Fibroblast of the conjunctiva (primary cell): ENCODE results near the gene ALOX12B.

Experiments used
- DNase-seq: peaks from one replicate; pipeline ENCODE4 v3.0.0-alpha.2; 2010; ENCODE audit warnings: low read depth

Gene ALOX12B

DNA sequence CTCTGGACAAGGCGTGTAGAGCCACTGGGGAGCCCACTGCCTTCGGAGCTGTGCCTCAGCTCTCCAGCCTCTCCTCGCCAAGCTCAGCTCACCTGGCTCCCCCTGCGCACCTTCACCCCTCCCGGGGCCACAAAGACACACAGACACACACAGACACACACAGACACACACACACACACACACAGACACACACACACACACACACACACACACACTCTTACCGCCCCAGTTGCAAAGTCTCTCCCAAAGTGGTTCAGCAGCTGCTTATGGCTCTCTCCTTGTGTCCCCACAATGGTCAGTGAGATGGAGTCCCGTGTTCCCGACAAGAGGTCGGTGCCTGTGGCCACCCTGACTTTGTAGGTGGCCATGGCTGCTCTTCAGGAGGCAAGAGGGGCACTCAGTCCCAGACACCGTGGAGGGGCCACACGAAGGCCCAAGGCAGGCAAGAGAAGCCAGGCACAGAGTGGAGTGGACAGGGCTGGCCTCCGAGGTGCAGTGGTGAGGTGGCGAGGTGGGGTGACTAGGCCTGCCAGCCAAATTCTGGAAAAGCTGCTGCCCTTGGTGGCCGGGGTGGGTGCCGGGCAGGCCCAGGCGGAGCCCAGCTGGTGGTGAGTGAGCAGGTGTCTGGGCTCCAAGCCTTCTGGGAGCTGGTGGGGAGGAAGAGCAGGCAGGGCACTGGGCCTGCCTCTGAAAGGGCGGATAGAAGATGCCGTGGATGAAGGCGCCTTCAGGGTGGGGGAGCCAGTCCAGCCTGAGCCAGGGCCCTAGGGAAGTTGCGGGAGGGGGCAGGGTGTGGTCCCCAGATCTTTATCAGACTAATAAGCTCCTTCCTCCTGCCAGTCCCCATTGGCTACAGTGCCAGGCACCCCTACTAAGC, at the start of gene ALOX12B:
ALOX12B (minus strand) TSS at position 642 of the 877 bp plus-strand sequence; CDS start at position 368, 274 bp downstream.
- DNase-seq = no peak

DNA sequence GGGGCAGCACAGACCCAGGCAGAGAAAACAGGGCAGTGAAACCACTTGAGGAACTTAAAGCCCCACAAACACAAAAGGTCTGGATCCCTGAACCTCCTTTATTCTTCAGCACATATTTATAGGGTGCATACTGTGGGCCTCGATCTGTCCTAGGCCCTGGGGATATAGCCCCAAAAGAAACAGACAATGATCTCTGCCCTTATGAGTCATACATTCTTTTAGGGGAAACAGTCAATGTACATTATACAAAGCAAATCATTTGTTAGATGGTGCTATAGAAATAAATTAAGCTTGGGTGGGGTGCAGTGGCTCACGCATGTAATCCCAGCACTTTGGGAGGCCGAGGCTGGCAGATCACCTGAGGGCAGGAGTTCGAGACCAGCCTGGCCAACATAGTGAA, 46.4 kb upstream of the ALOX12B start:
- DNase-seq = no peak

DNA sequence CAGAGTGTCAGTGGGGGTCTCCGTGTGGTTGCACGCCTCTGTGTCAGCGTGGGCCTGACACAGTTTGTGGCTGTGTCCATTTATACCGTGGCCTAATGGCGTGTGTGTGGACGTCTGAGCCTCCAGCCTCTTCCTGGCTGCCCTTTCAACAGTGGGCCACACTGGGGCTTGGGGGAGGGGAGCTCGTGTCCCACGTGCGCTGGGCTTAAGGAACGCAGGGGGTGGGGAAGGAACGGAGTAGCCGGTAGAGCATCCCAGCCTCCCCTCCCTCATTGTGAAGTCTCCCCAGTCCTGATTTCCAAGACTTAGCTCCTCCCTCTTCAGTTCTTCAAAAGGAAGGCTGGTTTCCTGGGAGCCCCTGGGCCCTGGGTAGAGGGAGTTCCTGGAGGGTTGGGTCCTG, 45.9 kb upstream of the ALOX12B start:
- no peak for DNase-seq

DNA sequence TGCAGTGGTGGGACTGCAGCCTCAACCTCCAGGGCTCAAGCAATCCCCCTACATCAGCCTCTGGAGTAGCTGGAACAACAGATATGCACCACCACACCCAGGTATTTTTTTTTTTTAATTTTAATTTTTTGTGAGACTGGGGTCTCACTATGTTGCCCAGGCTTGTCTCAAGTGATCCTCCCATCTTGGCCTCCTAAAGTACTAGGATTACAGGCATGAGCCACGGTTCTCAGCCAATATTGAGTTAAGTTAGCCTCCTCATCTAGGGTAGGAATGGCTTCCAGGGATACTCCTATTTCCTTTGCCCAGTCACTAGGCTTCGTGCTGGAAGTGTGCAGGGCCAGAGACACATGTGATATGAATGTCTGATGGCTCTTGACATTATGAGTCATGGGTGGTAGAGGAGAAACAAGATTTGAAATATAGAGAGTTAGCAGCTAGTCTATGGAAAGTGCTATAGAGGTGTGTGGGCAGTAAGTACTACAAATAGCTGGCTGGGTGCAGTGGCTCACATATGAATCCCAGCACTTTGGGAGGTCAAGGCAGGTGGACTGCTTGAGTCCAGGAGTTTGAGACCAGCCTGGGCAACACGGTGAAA, 44.4 kb upstream of the ALOX12B start:
- DNase-seq = no peak

DNA sequence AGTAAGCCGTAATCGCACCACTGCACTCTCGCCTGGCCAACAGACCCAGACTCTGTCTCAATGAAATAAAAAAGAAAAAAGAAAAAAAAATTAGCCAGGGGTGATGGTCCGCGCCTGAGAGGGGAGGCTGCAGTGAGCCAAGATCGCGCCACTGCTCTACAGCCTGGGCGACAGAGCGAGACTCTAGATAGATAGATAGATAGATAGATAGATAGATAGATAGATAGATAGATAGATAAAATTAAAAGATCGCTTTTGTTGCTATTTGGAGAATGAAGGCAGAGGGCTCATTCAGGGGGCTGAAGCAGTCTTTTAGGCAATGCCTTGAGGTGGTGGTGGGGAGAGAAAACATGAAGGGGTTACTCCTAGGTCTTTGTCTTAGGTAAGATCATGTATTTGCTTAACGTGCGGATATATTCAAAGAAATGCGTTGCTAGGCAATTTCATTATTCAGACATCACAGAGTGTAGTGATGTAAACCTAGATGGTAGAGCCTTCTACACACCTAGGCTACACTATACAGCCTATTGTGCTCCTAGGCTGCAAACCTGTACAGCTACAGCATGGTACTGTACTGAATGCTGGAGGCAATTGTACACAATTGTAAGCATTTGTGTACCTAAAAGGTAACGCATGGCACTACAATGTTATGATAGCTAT, 40.7 kb upstream of the ALOX12B start:
- DNase-seq = no peak

DNA sequence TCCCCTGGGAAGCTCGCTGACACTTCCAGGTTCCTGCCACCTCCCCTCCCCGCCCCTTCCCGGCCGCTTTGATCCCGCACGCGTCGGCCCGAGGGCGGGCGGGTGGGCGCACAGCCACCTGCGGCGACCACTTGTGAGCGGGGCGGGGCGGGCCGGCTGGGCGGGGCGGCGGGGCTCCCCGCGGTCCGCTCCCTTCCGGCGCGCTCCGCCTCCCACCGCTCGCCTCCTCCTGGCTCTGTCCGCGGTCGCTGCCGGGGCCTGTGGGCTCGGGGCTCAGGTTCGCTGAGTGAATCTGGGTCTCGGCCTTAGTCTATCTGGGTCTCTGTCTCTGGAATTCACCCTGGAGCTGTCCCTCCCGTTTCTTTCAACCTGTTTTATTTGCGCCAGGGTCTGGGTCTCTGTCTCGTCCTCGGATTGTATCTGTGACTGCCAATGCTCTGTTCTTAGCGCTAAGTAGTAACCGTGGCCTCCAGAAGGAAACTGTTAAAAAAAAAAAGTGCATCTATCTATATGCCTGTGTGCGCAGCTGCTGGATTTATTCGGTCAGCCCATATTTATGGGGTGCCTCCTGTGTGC, 39.1 kb upstream of the ALOX12B start:
- no peak for DNase-seq

DNA sequence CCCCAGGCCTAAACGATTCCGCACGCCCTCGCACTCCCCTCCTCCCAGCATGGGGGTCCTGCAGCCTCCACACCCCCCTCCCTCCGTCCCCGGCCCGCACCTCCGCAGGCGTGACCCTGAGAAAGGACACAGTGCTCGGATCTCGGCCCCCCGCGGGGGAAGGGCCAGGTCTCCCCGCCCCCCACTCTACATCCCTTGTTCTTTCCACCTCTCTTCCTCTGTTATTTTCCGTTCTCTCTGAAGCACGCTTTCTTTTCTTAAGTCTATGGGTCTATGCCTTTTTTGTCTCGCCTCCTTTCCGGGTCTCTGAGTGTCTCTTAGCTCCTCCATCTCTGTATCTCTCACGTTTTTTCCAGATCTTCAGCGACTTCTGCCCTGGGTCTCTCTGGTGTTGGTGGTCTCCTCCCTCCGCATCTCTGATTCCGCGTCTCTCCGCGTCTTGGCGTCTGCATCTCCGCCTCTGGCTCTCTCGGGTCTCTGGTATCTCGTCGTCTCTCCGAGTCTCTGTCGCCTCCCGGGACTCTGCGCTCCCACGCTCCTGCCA, 38.5 kb upstream of the ALOX12B start:
- no peak for DNase-seq

DNA sequence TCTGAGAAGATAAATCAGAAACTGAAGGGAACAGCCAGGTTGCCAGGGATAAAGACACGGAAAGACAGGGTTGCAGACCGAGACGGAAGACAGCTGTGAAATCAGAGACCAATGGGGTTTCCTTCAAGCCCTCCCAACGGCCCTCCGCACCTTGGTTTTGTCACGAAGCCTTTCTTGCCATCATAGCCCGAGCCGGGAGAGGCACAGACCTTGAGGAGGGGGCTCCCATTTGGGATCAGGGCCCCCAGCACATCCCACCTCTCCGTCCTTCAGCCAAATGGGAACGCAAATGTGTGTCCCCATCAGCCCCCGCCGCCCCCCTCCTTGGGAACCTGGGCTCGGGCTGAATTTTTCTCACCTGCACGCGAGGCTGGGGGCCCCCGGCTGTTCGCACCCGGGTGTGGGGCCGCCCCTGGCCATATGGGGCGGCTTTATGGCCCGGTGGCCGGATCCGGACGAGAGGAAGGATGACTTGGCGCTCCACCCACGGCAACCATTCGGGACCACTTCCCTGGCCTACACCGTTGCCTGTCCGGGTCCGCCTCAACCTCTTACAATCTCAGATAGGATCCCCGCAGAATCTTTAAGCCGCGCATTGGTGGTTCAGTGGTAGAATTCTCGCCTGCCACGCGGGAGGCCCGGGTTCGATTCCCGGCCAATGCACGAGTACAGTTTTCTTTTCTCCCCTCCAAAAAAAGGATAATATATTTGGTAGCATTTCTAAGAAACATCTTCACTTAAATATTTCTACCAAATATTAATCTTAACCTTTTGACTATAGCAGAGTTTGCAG, 37.8 kb upstream of the ALOX12B start:
- DNase-seq = no peak

DNA sequence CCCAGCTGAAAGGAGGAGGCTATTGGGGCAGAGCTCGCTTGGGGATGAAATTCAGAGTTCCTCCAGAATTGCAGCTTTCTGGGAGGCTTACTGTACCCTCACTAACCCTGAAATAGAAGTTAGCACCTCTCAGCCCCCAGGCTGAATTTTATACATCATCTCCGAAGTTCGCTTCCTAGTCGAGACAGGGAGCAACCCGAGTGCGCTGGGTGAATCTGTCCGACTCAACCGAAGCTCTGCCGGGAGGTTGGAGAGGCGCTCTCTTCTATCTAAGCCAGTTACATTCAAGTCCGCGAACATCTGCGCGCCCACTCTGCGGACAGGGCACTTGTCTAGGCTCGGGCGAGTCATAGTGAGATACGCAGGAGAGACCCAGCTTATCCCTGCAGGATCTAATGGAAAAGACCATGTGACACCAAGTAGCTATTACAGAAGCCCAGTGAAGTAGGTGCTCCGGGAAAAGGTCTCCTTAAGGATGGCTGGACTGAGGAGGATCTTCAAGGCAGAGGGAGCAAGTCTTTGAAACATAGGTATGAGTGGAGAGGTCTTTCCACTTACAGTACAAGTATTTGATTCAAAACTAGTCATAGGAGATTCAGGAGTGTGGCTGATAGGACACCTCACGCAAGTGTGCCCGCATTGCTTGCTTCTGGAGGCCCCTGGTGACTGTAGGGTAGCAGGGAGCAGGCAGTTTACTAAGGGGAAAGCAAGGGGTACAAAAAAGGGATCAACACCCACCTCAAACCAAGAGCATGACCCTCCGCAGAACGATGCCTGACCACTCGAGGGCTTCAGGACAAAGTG, 37.0 kb upstream of the ALOX12B start:
- no peak for DNase-seq

DNA sequence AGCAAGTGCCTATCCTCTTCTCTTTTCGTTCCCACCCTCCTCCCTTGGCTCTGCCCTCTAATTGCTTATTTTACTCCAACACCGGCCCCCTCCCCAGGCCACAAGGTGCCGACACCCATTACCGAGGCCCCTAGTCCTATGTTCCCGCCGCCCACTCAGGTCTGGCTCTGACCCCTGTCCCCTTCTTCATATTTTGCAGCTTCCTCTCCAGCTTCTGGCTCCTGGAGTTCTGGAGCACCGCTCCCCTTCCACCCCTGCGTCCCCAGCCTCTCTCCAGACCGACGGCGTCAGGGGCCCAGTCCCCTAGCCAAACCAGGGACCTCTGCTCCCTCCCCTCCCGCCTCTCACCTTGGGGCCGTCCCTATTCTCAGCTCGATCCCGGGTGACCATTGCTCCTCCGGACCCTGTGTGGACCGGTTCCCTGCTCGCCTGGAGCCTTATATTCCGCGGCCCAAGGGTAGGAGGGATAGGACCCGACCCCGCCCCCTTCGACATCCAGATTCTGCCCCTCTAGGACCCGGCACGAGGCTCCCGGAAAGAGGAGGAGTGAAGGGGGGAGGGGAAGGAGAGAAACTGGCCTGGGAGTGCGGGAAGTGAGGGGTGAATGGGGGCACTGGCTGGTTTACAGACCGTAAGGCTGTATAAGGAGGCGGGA, 36.3 kb upstream of the ALOX12B start, which contains the start of gene HES7:
HES7 (minus strand) TSS at position 412 of the 655 bp plus-strand sequence; CDS start at position 390, 22 bp downstream.
- no peak for DNase-seq

DNA sequence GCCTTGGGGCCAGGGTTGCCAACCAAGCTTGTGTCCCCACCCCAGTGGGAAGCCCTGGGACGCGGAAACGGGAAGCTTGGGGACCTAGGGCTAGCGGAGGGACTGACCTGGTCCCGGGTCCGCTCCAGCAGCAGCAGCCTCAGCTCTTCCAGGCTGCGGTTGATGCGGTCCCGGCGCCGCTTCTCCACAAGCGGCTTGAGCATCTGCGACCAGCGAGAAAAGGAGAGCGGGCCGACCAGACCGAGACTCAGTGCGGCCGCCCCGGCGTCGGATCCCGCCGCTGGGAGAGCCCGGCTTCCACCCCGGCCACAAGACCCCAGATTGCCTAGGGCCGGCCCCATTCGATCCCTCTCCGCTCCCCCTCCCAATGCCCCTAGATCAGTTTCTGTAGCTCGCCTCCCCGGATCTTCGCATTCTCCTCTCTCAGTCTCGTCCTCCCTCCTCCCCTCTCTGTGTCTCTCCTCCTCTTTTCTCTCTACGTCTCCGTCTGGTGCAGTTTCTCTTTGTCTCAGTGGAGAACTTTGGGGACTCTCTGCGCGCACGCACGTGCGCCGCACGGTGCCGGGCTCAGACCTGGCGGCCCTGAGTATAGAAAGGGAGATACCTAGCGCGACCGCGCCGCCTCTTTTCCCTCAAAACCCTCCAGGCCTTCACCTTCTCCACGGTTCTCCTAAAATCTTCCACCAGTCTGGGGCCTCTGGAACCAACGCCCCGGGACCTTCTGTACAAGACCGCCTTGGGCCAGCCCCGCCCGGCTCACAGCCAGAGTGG, 35.6 kb upstream of the ALOX12B start:
- no peak for DNase-seq

DNA sequence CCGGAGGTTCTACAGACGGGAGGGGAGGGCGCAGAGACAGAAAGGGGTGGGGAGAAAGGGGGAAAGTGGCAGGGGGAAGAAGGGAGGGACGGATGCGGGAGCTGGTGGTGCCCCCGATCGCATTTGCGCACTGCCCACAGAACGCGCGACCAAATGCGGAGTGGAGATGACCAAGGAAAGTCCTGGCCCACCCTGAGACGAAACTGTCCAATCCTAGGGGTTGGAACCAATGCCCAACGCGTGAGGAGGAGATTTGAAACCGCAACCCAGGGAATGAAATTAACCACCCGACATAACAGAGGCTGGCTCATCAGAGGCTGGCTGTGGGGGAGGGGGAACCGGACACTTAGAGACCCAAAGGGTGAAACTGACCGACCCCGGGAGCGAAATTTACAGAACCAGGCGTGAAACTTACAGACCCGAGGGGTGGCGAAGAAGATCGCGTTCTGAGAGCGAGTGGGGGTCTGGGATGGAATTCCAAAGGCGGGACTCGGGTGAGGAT, 35.0 kb upstream of the ALOX12B start:
- DNase-seq = no peak

DNA sequence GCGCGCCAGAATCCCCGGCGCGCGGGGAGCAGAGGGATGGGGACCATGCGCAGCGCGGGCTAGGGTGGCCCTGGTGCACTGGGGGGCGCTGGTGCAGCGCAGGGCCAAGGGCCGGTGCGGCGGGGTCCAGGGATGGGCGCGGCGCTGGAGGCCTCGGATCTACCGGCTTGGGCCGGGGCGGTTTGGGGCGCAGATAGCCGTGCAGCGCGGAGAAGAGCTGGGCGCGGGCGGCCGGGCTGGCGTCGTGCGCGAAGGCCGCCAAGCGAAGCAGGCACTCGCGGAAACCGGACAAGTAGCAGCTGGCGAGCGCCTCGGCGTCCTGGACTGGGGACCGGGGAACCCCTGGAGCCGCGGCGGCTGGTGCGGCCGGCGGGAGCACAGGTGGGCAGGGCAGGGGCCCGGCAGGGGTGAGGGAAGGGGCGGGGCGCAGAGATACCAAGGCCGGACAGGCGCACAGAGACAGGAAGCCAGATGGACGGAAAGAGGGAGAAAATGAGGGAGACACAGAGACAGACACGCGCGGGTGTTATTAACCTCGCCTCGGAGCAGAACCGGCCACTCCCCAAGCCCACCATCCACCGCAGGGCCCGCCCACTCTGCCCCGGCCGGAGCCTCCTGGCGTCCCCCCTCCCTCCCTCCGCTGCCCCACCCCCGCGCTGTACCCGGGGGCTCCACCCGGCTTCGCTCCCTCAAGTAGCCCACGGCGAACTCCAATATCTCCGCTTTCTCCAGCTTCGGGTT, 34.3 kb upstream of the ALOX12B start:
- DNase-seq = no peak

DNA sequence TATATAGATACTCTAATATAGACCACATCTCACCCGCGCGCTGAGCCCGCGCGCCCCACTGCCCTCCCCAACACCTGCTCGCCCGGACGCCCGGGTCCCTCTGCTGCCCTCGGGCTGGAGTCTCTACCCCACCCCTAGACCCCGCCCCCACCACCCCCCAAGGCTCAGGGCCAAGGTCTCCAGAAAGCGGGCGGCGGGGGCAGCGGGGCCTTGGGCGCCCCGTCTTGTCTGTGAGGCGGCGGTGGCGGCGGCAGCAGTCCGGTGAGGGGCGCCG, 33.8 kb upstream of the ALOX12B start:
- DNase-seq = no peak

DNA sequence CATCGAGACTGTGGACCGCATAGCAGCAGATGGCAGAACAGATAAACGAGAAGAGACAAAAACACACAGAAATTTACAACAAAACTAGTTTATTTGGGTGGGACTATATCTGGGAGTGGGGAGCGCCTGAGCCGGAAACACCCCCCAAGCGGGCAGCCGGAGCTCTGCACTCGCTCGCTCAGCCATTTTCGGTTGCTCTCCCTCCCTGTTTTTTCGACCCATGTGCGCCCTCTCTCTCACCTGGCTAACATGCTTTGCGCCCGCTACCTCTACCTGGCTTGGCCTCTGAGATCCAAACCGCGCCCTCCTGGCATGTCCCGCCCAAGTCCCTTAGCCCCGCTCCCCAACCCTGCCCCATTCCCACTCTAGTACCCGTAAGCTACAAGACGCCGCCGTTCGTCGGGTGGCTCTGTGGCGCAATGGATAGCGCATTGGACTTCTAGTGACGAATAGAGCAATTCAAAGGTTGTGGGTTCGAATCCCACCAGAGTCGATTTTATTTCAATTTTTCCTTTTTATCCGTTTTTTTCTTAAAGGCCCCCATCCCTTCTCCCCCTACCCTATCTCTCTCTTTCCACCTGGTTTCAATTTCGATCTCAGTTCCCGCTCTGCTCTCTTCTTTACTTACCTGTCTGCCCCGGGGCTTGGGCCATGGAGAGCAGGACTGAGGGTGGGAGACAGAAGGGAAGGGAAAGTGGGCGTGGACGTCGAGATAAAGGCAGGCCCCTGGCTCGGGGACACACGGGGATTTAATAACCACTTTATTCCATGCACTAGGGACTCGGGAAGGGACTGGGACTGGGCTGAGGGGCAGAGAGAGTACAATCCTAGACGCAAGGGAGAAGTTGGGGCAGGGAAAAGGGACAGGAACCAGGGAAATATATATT, 33.2 kb upstream of the ALOX12B start:
- DNase-seq = no peak

DNA sequence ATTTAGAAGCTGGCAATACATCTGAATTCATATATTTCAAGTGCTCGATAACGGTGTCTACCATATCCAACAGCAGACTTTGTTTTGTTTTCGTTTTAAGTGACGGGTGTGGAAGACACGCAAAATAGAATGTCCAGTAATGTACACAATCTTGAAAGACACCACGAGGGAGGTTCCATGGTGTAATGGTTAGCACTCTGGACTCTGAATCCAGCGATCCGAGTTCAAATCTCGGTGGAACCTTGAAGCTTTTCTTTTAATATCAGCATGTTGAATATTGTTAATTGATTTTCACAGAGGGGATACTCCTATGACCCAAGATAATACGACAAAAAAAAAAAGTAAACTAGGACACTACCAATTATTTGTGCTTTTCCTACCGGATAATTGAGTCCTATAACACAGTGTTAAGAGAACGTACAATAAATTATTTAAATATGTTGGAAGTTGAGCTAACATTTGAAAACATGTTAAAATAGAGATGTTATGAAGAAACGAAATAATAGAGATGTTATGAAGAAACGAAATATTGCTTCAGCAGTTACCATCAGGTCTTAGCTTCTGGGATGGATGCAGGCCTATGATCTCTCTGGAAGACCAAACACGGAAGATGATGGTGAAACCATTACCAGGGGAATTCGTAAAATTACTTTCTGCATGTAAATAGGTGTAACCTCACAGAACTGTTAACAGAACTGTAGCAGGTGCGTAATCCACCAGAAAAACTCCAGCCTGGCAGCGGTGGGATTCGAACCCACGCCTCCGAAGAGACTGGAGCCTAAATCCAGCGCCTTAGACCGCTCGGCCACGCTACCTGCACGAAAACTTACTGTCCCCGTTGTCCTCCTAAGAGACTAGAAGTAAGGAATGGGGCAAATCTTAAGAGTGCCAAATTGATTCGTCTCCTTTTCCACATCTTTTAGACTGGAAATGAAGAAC, 32.3 kb upstream of the ALOX12B start:
- peak; percentile 91 for DNase-seq
